ENCODE data around the gene PCDHA5. TPM values are rescaled to one million over a fixed set of nuclear protein-coding genes. Genes with fewer than 3 reads are reported as not detected.

Gene PCDHA5
- total and polyA plus RNA-seq, 2 of the 13 experiments (the other 11 are each of a cell fraction or from before 2014, with no cell fraction given), result not detected

GRCh38 chr5:140827704-140828361, 6.4 kb downstream of the PCDHA5 start, which contains the start of gene PCDHA6:
TSS of gene PCDHA6 (plus strand) at chr5:140827960. CDS start at chr5:140828092, 132 bp downstream.
- intact Hi-C loops (cut with micrococcal nuclease; ENCODE audit: unreplicated experiment), result no loop called here
- TF ChIP-seq TFDP1 (CRISPR knock-in tag; IDR thresholded peaks at IDR 0.05; ENCODE audit: borderline replicate concordance) (no peak), ZSCAN5A (CRISPR knock-in tag; IDR thresholded peaks at IDR 0.05; ENCODE audit: borderline replicate concordance) (no peak), NFAT5 (CRISPR knock-in tag; IDR thresholded peaks at IDR 0.05) (no peak), GTF3A (CRISPR knock-in tag; conservative IDR thresholded peaks at IDR 0.05) (no peak), ZNF446 (CRISPR knock-in tag; IDR thresholded peaks at IDR 0.05) (no peak), DZIP1 (CRISPR knock-in tag; IDR thresholded peaks at IDR 0.05) (no peak), DRAP1 (CRISPR knock-in tag; IDR thresholded peaks at IDR 0.05) (no peak), CHD2 (IDR thresholded peaks at IDR 0.05; ENCODE audit: low read depth, low read length) (no peak), ERF (CRISPR knock-in tag; IDR thresholded peaks at IDR 0.05) (no peak), CBFB (CRISPR knock-in tag; IDR thresholded peaks at IDR 0.05) (no peak), TEF (CRISPR knock-in tag; IDR thresholded peaks at IDR 0.05) (no peak), SMYD3 (CRISPR knock-in tag; IDR thresholded peaks at IDR 0.05) (no peak)

More at GRCh38 chr5:140827704-140828361, 6.4 kb downstream of the PCDHA5 start, which contains the start of gene PCDHA6:
- Histone ChIP-seq H3K27ac (ENCODE audit: extremely low read length, insufficient read depth, low read length) (no peak within 1 kb of the TSS), H3K79me2 (ENCODE audit: insufficient read depth, low read length) (no peaks in the 10 kb centered on the region), H3K9me3 (ENCODE audit: low read length) (no peaks in the 10 kb centered on the region), H2AFZ (ENCODE audit: low read length) (no peak within 1 kb of the TSS), H3K4me1 (ENCODE audit: insufficient read depth, low read length) (no peaks in the 10 kb centered on the region), H4K20me1 (ENCODE audit: insufficient read depth, low read length) (no peaks in the 10 kb centered on the region), H3K4me3 (replicated peaks in 1 of 3; ENCODE audit: insufficient read depth in 1 of 3, low read depth in 2 of 3, low read length in 3 of 3) (no peak within 1 kb of the TSS), H3K27me3 (ENCODE audit: control insufficient read depth in 1 of 2, insufficient read depth in 2 of 2, low read length in 2 of 2) (no peaks in the 10 kb centered on the region; a peak in 1 of 5 replicates), H3K4me2 (ENCODE audit: low read depth, low read length) (no peak within 1 kb of the TSS), H3K36me3 (replicated peaks in 1 of 2; ENCODE audit: control insufficient read depth in 1 of 2, insufficient read depth in 2 of 2, low read length in 2 of 2) (no peaks in the 10 kb centered on the region), H3K9ac (ENCODE audit: insufficient read depth, low read depth, low read length) (no peak within 1 kb of the TSS)
- BruUV-seq (replicated peaks), result no TSS peak
- ATAC-seq (no peak), DNase-seq (ENCODE audit: low spot score) (no peak), FAIRE-seq (no peak)
- in situ Hi-C loops (cut with HindIII; ENCODE audit: extremely low pct_ligation_motif_present, low pct_unique_long_range_greater_than_20kb), result no loop called here
- POLR2A ChIA-PET, result no interaction called here
- CTCF ChIA-PET (ENCODE audit: low intra/inter-chr PET ratio, low total read pairs), result no interaction called here
- WGBS (ENCODE audit: low lambda C conversion rate), result 62% methylated on average over 27 of the region's 27 CpGs
